HL-60/S4 (cell line): Measurements from ENCODE around the gene CSNK1D.
"Not testable (repeated sequence)": the region's sequence is repeated elsewhere in the genome, so short reads cannot be mapped to it uniquely, and the experiment has no call there.

Experiments
- in situ Hi-C: fragments of 300-500 bp; cut with MboI; formaldehyde crosslinking; loops from 2 replicates; pipeline ENCODE4 v1.14.3; 2022; ENCODE audit warnings: low sequenced_read_pairs

CSNK1D gene

DNA sequence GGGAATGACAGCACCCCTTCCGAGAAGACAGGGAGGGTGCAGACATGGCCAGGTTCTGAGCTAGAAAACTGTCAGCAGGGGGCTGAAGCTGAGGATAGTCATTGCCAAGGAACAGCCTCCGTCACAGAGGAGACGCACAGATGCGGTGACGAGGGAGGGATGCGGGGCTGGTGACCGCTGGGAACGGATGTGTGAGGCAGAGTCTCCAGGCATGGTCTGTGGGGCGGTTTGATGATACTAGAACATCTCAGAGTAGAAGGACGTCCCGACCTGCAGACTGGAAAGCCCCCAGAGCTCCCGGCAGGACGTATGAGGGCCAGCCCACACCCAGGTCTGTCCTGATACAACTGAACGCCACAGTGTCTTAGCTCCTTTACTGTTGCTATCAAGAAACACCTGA, 1.8 kb upstream of the CSNK1D start:
- in situ Hi-C loops, result no loop called here

DNA sequence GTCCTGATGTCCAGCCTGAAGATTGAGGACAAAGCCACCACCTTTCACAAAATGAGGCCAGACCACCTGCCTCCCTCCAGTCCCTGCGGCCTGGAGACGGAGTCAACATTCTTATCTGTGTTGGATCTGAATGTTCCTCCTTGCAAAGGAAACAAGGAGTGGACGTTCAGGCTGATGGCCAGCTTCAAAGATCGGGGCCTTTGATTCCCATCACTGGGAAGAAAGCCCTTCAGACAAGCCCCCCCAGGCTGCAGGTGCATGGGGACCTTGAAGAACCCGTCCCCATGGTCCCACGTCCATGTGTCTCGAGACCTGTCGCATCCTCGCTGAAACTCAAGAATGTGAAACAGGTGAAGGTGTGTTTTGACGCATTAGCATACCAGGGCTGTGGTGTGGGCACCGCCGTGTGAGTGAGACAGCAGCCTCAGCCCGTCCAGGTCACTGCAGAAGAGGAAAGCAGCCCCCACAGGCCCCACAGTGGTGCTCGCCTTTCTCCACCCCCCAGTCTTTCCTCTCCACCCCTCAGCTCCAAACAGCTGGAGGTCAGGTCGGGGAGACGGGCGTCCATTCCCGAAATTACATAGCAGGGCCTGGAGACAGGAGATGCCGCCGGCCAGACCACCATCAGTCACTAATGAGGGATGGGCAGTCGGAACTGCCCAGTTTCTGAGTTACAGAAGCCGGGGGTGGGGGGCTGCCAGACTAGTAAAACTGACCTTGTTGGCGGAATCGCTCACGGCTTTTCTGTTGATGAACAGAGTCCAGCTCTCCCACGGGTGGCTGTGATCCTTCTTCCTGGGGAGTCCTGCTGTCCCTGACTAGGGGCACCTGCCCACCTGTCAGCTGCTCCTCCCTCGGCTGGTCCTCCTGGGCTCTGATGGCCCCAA, 877 bp upstream of the CSNK1D start:
- in situ Hi-C loops, result no loop called here

- in situ Hi-C loops, result no loop called here
Observed at GRCh38 chr17:82272495-82273326, 789 bp downstream of the CSNK1D start.

DNA sequence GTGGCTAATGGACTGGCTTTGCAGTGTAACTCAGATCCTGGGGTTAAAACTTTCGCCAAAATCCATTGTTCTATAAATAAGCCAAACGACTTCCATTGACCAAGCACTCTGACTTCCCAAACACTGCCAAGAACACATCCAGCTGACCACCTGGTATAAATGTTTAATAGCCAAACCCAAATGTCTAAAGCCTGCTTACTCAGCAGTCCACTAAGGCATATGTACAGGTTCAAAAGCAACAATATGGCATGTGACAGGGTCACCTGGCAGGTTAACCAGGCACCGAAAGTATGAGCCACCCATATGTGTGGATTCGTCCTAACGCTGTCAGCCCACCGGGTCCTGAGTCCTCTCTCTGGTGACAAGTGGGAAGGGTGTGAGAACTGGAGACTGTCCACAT, 2.1 kb downstream of the CSNK1D start:
- in situ Hi-C loops, result no loop called here

GRCh38 chr17:82270651-82271050, 2.8 kb downstream of the CSNK1D start:
- in situ Hi-C loops, result no loop called here

GRCh38 chr17:82269882-82270500, 3.5 kb downstream of the CSNK1D start:
- in situ Hi-C loops, result no loop called here

DNA sequence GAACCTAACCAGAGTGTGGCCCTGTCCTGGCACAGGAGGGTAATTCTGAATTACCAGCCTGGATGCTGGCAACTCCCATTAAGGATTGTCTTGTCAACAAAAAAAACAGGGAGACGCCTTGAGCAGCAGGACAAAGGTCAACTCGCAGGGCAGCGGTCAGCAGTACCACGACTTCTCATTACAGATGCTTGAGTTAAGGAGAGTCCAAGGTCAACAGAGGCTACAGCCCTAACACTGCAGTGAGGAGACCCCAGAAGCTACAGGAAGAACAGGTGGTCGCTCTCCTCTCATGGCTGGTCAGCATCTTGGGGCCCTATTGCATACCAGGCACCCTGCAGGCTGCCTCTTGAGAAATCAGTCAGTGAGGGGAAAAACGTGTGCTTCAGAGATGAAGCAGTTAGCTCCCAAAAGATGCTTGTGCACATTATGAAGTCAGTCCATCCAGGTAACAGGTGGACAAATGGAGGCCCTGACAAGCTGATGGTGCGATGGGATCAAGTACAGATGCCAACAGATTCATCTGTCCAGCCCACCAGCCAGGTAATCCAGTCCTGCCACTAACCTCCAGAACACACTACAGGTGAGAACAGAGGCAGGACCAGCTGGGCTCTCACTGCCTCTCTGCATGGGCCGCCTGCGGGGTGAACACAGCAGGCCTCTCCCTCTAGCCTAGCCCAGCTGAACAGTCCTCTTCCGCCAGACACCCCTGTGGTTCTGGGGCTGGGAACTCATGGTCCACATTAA, 4.2 kb downstream of the CSNK1D start:
- in situ Hi-C loops, result no loop called here

GRCh38 chr17:82267575-82268379, 5.7 kb downstream of the CSNK1D start:
- in situ Hi-C loops, result no loop called here

DNA sequence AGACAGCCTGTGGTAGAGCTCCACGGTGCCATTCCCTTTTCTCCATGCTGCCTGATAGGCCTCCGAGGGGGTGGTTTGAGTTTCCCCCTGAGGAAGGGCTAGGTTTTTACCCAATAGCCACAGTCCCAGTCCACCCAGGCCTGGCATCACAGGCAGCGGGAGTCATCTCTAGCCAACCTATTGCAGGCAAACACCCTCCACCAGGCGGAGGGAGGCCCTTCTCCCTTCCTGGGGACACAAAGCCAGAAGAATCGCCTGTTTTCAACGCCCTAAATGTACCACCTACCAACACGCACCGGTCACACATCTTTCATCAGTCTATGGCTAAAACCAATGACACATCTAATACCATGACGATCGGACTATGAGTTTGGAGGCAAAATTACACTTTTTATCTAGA, 7.4 kb downstream of the CSNK1D start:
- in situ Hi-C loops, result no loop called here

GRCh38 chr17:82263641-82264040, 9.9 kb downstream of the CSNK1D start:
- in situ Hi-C loops, result no loop called here

DNA sequence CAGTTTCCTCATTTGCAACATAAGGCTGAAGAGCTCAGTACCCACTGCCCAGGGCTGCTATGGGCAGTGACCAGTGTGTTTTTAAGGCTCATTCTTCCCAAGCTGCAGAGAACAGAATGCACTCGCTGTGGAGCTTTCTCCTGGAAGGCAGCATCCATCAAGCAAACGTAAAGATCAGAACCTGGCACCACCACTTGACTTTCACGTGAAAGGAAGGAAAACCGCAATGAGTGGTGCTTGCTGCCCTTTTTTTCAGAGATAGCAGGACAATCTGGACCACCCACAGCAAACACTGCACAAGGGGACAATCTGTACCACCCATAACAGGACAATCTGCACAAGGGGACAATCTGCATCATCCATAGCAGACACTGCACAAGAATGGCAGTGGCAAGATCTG, 11.2 kb downstream of the CSNK1D start:
- in situ Hi-C loops, result no loop called here

- in situ Hi-C loops, result not testable (repeated sequence)
Observed at GRCh38 chr17:82259972-82260961, 13.2 kb downstream of the CSNK1D start.

DNA sequence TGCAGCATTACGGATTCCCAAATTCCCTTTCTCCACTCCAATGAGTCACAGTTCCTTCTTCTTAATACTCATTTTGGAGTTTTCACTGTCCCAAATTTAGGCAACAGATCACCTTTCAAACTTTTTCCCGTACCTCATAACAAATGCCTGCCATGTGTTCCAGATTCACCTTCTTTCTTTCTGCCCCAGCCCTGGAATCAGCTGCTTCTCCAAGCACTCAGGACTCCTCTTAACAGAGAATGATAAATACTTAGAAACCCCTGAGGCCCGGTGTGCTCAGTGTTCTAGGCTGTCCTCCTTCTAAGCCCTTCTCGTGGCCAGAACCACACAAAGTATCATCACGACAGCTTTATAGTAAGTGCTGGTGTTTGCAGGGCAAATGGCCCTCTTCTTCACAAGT, 14.9 kb downstream of the CSNK1D start:
- in situ Hi-C loops, result no loop called here

DNA sequence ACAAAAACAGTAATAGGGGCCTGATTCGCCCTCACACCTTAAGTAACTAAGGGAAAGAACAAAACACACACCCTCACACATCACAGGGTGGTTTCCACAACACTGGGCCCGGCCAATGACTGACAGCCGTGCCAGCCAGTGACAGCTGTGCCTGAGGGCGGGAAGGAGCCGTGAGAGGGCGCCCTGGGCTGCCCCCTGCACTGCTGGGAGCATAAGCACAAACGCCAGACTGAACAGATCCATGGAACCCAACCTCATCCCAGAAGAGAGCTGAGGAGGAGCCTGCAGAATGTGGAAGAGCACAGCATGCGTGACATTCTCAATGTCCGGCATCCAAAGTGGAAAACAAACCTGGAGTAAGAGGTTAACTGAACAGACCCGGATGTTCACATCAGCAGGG, 16.0 kb downstream of the CSNK1D start:
- in situ Hi-C loops, result no loop called here

- in situ Hi-C loops, result no loop called here
Observed at GRCh38 chr17:82256242-82256885, 17.1 kb downstream of the CSNK1D start.

- in situ Hi-C loops, result no loop called here
Observed at GRCh38 chr17:82255402-82255972, 18.0 kb downstream of the CSNK1D start.

- in situ Hi-C loops, result not testable (repeated sequence)
Observed at GRCh38 chr17:82254746-82255145, 18.8 kb downstream of the CSNK1D start.

DNA sequence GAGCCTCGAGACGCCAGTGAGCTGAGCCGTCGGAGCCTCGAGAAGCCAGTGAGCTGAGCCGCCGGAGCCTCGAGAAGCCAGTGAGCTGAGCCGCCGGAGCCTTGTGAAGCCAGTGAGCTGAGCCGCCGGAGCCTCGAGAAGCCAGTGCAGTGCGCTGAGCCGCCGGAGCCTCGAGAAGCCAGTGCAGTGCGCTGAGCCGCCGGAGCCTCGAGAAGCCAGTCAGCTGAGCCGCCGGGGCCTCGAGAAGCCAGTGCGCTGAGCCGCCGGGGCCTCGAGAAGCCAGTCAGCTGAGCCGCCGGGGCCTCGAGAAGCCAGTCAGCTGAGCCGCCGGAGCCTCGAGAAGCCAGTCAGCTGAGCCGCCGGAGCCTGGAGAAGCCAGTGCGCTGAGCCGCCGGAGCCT, 19.4 kb downstream of the CSNK1D start:
- in situ Hi-C loops, result not testable (repeated sequence)
